A673 (cell line): Measurements from ENCODE around the gene IL36B.

ENCODE experiments used
- CTCF ChIP-seq: fragments of 300-800, 200-600 bp; sonication (generic); conservative IDR thresholded peaks from 2 replicates; pipeline ENCODE4 v1.5.1; 2017; ENCODE audit warnings: low read depth, mild to moderate bottlenecking, antibody characterized with exemption, low read length, moderate library complexity, mixed read lengths
- EZH2 ChIP-seq: fragments of 200-600 bp; sonication (generic); IDR thresholded peaks from 2 replicates; pipeline ENCODE4 v1.6.1; 2017; ENCODE audit warnings: borderline replicate concordance, low read depth, mild to moderate bottlenecking, mixed read lengths, antibody characterized with exemption, low read length; ENCODE audit not compliant: poor library complexity, severe bottlenecking

GRCh38 chr2:113015655-113016054 is 37.0 kb downstream of the IL36B start:
- TF ChIP-seq CTCF (no peak), EZH2 (no peak)
